CD4-positive, alpha-beta T cell treated with Interleukin-6 at 100 ng/mL for 8 hours (primary cell): ENCODE results near the gene EARS2.
A peak's percentile ranks its signal among the peaks of the same experiment; 100 is the strongest.
"Not testable (repeated sequence)": the region's sequence is repeated elsewhere in the genome, so short reads cannot be mapped to it uniquely, and the experiment has no call there.

Experiments used
- DNase-seq: peaks from one replicate; pipeline ENCODE4 v3.0.0-alpha.2; 2020; ENCODE audit warnings: mixed read lengths, low spot score

The EARS2 gene

GRCh38 chr16:23556881-23557778, at the start of gene EARS2, which contains the start of gene UBFD1:
Gene EARS2 (minus strand): TSS chr16:23557350. CDS start chr16:23557343, 7 bp downstream.
Gene UBFD1 (plus strand): TSS chr16:23557727. CDS start chr16:23557743, 16 bp downstream.
- peak; percentile 94 for DNase-seq

DNA sequence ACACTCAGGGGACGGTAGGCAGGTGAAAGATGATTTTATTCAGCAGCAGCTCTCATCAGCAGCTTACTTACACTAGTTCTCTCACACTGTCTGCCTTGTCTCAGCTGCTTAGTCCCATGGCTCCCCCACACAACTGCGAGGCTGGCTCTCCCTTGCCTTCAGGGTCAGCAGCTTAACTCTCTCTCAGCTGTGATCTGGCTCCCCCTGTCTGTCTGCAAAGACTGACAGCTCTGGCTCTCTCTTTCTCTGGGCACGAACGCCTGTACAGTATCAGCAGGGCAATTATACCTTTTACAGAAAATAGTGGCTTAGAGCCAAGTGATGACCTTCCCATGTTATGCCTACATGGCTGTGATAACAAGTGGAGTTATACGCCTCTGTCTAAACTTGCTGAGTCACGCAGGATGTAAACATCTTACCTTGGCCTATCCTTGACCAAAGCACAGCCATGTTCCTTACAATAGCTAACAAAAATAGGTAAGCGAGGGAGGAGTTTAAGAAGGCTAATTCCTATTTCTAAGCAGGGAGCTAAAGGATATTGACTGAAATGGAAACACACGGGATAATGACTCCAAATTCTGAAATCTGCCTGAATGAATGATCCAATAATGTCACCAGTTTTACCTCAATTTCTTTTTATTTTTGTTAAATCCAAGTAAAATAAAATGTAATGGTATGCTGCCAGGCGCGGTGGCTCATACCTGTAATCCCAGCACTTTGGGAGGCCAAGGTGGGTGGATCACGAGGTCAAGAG, 40.0 kb upstream of the EARS2 start:
- no peak for DNase-seq

- peak; percentile 86 for DNase-seq
Measured at GRCh38 chr16:23595951-23596720, 39.0 kb upstream of the EARS2 start, which contains the start of gene NDUFAB1. Gene NDUFAB1 (minus strand): TSS chr16:23596316. CDS start chr16:23596290, 26 bp downstream.

- no peak for DNase-seq
Measured at GRCh38 chr16:23595246-23595950, 38.2 kb upstream of the EARS2 start.

- no peak for DNase-seq
Measured at GRCh38 chr16:23594186-23594585, 37.0 kb upstream of the EARS2 start.

DNA sequence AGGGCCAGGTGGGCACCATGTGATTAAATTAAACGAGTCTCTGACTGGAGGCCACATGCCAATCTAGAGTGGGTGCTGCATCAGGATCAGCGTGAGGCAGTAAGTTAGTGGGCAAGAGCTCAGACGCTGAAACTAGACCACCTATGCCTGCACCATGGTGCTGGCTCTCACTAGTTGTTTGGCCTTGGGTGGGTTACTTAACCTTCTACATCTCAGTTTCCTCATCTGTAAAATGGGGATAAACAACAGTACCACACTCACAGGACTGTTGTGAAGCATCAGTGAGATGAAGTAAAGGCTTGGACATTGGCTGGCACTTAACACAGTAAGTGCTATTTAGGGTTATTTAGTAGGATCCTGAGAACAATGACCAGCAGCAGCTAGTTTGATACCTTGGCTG, 33.0 kb upstream of the EARS2 start:
- DNase-seq = no peak

DNA sequence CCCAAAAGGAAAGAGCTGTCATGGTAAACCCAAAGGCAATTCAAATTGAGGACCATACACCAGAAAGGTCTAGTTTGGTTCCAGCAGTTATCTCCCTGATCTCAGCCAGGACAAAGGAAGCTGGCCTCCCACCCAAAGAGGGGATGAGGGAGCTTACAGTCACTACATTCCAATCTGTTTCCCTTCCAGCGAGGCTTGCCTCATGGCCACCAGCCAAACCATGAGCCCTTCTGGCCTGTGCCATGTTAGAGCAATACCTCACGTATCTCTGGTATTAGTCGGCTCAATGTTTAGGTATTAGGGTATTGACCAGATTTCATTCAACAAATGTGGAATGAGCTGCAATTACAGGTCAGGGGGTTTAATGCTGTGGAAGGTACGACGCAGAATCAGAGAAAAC, 30.6 kb upstream of the EARS2 start:
- no peak for DNase-seq

DNA sequence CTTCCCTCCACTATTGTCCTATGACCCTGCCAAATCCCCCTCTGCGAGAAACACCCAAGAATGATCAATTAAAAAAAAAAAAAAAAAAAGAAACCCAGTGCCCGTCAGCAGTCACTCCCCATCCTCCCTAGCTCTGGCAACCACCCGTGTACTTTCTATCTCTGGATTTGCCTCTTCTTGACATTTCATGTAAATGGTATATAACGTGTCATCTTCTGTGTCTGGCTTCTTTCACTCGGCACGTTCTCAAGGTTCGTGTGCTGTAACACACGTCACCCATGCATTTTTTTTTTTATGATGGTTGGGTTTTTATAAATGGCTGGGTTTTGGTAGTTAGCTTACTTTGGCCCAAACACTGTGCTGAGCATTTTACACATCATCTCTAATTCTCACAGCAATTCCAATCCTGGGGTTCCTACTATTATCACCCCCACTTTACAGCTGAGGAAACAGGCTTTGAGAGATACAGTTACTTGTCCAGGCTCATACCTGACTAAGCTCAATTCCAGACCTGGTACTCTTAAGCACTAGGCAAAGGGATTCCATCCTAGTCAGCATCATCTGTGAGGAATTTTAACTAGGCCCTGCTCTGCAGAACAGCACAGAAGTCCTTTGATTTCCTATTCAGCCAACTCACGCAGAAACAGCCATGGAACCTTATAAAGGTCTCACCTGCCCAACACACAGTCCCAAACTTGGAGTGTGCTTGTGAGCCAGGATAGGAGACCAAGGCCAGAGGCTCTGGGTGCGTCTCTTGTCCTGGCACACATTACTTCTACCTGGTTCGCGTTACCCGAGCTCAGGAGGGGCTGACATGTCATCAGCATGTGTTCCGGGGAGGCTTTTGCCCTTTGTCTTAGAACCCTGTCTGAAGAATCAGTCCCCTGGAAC, 27.3 kb upstream of the EARS2 start:
- no peak for DNase-seq

- not testable (repeated sequence) for DNase-seq
Measured at GRCh38 chr16:23583271-23583670, 26.1 kb upstream of the EARS2 start.

GRCh38 chr16:23581764-23582163, 24.6 kb upstream of the EARS2 start:
- DNase-seq = no peak

GRCh38 chr16:23580391-23580790, 23.2 kb upstream of the EARS2 start:
- DNase-seq = no peak

GRCh38 chr16:23579371-23579770, 22.2 kb upstream of the EARS2 start:
- DNase-seq = no peak

DNA sequence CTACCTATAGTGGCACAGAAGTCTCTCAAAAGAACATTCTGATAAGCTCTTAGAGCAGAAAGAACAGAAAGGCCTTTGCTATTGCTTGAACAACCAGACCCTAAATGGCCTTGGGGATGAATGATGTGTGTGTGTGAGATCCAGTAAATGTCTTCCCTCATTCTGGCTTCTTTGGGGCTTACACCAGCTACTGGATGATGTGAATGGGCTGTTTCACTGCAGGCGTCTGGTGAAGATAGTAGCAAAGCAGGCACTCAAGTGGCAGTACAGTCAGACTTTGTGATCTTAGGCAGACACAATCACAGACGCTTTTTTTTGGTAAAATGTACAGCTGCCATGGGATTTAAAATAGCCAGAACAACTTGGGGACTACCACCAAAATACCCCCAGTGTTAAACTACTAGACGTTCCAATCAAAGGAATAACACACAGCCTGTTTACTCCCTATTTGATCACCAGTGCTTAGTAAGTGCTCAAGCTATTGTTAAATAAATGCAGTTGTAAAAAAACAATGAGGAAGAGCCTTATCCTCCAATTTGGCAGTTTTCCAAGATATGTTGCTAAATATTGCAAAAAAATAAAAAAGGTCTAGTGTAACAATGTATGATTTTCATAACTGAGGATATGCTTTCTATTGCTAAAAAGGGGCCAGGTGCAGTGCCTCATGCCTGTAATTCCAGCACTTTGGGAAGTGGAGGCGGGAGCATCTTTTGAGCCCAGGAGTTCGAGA, 21.1 kb upstream of the EARS2 start:
- no peak for DNase-seq

DNA sequence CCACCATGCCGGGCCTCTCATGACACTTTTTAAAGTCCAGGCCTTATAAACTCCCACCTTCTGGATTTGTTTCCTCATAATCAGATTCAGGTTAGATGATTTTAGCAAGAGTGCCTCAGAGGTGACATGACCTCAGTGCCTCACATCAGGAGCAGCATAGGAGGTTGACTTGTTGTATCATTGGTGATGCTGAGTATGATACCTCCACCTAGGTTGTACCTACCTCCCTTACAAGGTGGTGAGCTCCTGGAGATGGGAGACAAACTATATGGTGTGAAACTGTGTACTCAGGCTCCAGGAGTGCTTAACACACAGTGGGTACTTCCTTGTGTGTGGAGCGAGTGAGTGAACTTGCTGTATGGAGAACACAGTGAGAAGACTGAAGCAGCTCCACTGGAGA, 20.3 kb upstream of the EARS2 start:
- DNase-seq = no peak

DNA sequence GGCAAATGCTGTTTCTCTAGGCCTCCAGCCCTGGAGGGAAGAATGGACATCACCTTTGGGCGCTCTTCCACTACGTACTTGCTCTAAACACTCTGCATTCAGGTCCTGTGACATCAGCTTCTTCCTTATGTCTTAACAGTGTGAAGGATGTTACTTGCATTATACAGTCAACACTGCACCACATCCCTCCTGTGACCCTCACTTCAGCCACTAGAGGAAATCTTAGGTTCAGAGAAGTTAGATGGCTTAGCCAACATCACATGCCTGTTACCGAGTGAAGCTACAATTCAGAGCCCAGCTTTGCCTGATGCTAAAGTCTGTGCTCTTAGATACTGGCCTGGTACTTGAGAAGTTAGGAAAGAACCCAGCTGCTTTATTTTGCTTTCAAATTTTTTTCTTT, 18.7 kb upstream of the EARS2 start:
- DNase-seq = no peak

- no peak for DNase-seq
Measured at GRCh38 chr16:23573817-23574216, 16.7 kb upstream of the EARS2 start.

DNA sequence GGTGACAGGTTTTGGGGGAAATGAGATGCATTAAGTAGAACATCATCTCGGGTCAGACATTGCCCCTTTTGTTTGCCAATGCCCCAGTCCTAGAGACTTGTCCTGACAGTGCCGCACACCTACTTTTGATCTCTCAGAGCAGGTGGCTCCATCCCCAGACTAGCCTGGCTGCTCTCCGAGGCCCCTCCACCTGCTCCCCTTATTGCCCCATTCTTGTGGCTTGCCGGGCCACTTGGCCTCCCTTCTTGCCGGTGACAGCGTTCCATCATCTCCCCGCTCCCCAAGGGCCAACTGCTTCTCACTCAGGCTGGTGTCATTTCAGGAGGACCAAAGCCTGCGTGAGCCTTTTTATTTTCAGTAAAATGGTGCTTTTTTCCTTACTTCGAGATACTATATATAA, 15.2 kb upstream of the EARS2 start:
- DNase-seq = no peak

DNA sequence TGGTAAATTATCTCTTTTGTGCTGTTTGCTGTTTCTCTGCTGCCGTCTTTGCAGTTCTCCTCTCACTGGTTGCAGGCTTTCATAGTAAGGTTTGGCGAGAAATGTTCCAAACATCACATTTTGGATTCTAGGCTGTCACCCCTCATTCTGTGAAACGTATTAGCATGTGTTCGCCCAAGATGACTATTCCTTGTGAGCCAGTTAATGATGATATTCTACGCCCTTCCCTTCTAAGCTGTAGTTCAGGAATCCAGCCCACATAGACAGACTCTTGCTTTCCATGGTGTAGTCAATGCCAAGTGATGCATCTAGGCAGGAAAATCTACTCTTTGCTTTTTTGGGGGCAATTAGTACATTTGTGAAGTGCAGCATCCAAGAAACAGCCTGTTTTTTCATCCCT, 14.7 kb upstream of the EARS2 start:
- DNase-seq = no peak

DNA sequence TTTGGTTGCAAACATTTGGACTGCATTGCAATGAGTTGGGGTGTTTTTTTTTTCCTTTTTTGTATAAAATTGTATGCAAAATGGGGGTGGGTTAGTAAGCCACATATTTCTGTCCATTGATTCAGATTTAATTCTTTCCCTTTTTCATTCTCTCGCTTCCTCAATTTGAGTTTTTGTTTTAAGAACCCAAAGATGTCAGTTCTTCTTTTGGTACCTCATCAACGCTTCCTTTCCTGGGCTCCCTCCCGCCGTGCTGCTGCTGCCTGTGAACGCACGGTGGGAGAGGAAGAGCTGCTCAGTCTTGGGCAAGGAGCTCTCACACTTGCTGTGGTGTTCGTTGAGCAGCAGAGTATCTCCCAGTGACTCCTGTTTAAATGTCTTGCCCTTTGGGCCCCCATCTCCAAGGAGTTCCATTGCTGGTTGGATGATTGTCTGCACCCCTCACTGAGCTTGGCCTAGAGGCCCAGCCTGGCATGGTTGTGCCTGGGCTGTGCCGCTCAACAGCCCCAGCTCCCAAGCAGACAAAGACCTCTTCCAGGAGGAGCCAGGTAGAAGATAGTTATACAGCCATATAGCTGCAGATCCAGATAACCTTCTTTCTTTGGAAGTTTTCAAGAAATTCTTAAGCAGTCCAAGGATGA, 14.0 kb upstream of the EARS2 start:
- no peak for DNase-seq
